HEK293T (cell line): ENCODE results near the gene OTUD3.

ENCODE experiments used
- ELF4 ChIP-seq: fragments of 450-650 bp; IDR thresholded peaks from 2 replicates; pipeline ENCODE4 v1.6.1; 2017; ENCODE audit warnings: antibody characterized with exemption
- SUZ12 ChIP-seq: fragments of 450-650 bp; IDR thresholded peaks from 2 replicates; pipeline ENCODE4 v1.6.1; 2016; ENCODE audit warnings: mild to moderate bottlenecking

DNA sequence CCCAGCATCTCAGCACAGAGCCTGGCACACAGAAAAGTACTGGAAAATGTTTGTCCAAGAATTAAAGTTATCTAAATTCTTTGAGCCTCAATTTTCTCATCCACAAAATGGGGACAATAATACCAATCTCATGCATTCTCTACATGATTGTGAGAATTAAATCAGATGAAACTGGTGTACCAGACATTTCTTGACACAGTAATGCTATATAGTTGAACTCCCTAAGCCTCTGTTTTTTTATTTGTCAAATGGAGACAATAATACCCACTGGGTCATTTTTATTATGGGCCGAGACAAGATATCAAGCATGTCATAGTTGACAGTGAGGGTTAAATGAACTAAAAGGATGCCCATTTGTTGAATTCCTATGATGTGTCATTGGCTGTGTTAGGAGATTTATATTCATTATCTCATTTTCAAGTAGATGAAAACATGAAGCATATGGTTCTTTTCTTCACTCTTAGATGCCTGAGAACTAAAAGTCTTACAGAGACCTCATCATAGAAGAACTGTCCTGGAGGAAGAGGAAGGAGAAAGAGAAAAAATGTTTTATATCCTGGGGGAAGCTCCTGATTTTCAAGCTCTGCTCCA lies 17.5 kb upstream of the OTUD3 start:
- TF ChIP-seq ELF4 (no peak), SUZ12 (no peak)
